ENCODE measurements around the gene CRB3. TPM values are rescaled to one million over a fixed set of nuclear protein-coding genes. Genes with fewer than 3 reads are reported as not detected.

Gene CRB3, protein sequence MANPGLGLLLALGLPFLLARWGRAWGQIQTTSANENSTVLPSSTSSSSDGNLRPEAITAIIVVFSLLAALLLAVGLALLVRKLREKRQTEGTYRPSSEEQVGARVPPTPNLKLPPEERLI
- total RNA-seq = not detected in 2 replicates
- not detected in 2 replicates for polyA plus RNA-seq
- not detected in 2 replicates for polyA plus RNA-seq (2011; cell fraction: cytosol; rRNA removed)
- not detected in 2 replicates for polyA plus RNA-seq (2011; cell fraction: nucleus; rRNA removed)
- not detected in 2 replicates for polyA plus RNA-seq (2012)
- polyA minus RNA-seq = not detected in 2 replicates
- polyA minus RNA-seq (2011; cell fraction: cytosol; rRNA and poly(A)+ RNA removed) = 4.8 TPM
- polyA minus RNA-seq (2011; cell fraction: nucleus; rRNA and poly(A)+ RNA removed) = not detected in 2 replicates
- Bru-seq, nascent RNA = not detected
- BruChase-seq, experiment 1, labeled RNA remaining after a 6-hour chase = not detected
- BruChase-seq, experiment 2, labeled RNA remaining after a 2-hour chase = not detected
- long read RNA-seq = 0 reads

DNA sequence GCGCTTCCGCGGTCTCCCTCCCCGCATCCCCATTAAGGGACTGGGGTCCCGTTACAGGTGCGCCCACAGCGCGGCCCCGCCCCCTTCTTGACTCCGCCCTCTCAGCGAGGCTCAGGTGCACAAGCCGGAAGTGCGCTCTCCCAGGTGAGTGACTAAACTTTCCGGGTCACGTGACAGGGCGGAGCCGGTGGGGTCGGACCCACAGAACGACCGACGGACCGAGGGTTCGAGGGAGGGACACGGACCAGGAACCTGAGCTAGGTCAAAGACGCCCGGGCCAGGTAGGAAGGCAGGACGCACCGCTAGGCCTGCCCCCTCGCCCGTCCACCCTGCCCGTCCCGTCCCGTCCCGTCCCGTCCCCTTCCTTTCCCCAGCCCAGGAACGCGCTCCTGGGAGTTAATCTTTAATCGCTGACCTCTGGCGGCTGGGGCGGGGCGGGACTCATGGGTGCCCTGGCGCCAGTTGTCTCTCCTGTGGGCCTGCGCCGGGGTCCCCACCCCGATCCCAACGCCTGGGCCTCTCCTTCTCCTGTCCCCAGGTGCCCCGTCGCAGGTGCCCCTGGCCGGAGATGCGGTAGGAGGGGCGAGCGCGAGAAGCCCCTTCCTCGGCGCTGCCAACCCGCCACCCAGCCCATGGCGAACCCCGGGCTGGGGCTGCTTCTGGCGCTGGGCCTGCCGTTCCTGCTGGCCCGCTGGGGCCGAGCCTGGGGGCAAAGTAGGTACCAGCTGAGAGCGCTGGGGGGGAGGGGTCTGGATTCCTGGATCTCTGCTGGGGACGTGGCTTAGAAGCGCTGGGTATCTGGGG, at the start of gene CRB3:
Gene CRB3 (plus strand): TSS at position 202 of the 804 bp plus-strand sequence. CDS start 431 bp downstream, at position 633.
- no peaks in the 10 kb centered on the region for H3K9me1 ChIP-seq (replicated peaks; ENCODE audit: control insufficient read depth, extremely low read depth, insufficient read depth, low read length)
- intact Hi-C loops (cut with micrococcal nuclease) = loop anchor here (5.0 kb wide), 1 partner anchor 398 kb away; no protein-coding TSS in a partner anchor
- peaks cover 2% of the 10 kb centered on the region for H3K4me1 ChIP-seq (ENCODE audit: control insufficient read depth, extremely low read depth, insufficient read depth, low read length)
- DNase-seq (ENCODE audit: low read depth, low spot score) = no peak
- H3K79me2 ChIP-seq (ENCODE audit: control insufficient read depth, insufficient read depth, low read length) = no peaks in the 10 kb centered on the region
- H3K4me2 ChIP-seq (ENCODE audit: insufficient read depth, low read length) = no peak within 1 kb of the TSS
- TF ChIP-seq JUN (IDR thresholded peaks at IDR 0.05; ENCODE audit: borderline replicate concordance, insufficient read depth, insufficient read length, low read depth) (no peak), EZH2 (IDR thresholded peaks at IDR 0.05; ENCODE audit: borderline replicate concordance, low read depth, low read length, severe bottlenecking) (peak; percentile 23)
- H3K36me3 ChIP-seq (ENCODE audit: control insufficient read depth in 2 of 2, extremely low read depth in 1 of 2, insufficient read depth in 2 of 2, low read length in 2 of 2) = no peaks in the 10 kb centered on the region
- CTCF ChIA-PET = interaction anchor here (0.6 kb wide), 1 partner anchor 399 kb away, joined by 3 read pairs; no protein-coding TSS in a partner anchor
- no peak within 1 kb of the TSS for H3K9ac ChIP-seq (replicated peaks; ENCODE audit: extremely low read depth, insufficient read depth, low read length)
- FAIRE-seq = no peak
- no peak within 1 kb of the TSS for H3K4me3 ChIP-seq (replicated peaks in 1 of 3; ENCODE audit: insufficient read depth in 1 of 3, low read depth in 1 of 3, low read length in 3 of 3)
- peaks cover 8 to 16% of the 10 kb centered on the region in 2 experiments for H3K27me3 ChIP-seq (ENCODE audit: control insufficient read depth in 2 of 2, insufficient read depth in 2 of 2, low read length in 2 of 2)
- H2AFZ ChIP-seq (ENCODE audit: low read depth, low read length) = no peak within 1 kb of the TSS
- dilution Hi-C loops (cut with MboI; ENCODE audit: extremely low pct_ligation_motif_present, low sequenced_read_pairs) = no loop called here
- no TSS peak for BruUV-seq (replicated peaks)
- no peaks in the 10 kb centered on the region for H3K9me3 ChIP-seq (replicated peaks; ENCODE audit: control insufficient read depth, insufficient read depth, low read length)
- H3K27ac ChIP-seq (ENCODE audit: insufficient read depth, low read depth, low read length) = no peak within 1 kb of the TSS
- H4K20me1 ChIP-seq (replicated peaks; ENCODE audit: control insufficient read depth, extremely low read depth, insufficient read depth, low read length) = no peaks in the 10 kb centered on the region
- POLR2A ChIA-PET = interaction anchor here (0.6 kb wide), 1 partner anchor 110 kb away, joined by 6 read pairs; no protein-coding TSS in a partner anchor

Data from endothelial cell of umbilical vein (primary cell).